Peyer's patch (tissue), 4 donors: ENCODE results near the gene ANO10. TPM values are rescaled to one million over a fixed set of nuclear protein-coding genes. Genes with fewer than 3 reads are reported as not detected.
A peak's percentile ranks its signal among the peaks of the same experiment; 100 is the strongest.
"Not testable (repeated sequence)": the region's sequence is repeated elsewhere in the genome, so short reads cannot be mapped to it uniquely, and the experiment has no call there.

Experiments used
- DNase-seq, 3 donors: peaks; one replicate each; pipeline ENCODE4 v3.0.0-alpha.2; 2017 to 2019
- H3K27ac ChIP-seq, 4 donors: fragments of 200-600 bp; sonication (generic); one replicate each; pipeline ENCODE4 v1.5.1; 2016 to 2019
- H3K27me3 ChIP-seq, 2 donors: fragments of 200-600 bp; sonication (generic); one replicate each; pipeline ENCODE4 v1.5.1; 2019
- H3K36me3 ChIP-seq, 3 donors: fragments of 200-600 bp; sonication (generic); one replicate each; pipeline ENCODE4 v1.5.1; 2016 to 2019
- H3K4me1 ChIP-seq, 4 donors: fragments of 200-600 bp; sonication (generic); one replicate each; pipeline ENCODE4 v1.5.1; 2016 to 2019
- H3K4me3 ChIP-seq, 4 donors: fragments of 200-600 bp; sonication (generic); 1 replicate in 3 of 4; 2 replicates in 1 of 4; pipeline ENCODE4 v1.5.1; 2016 to 2019; ENCODE audit warnings: mild to moderate bottlenecking in 1 of 4
- H3K9me3 ChIP-seq, 4 donors: fragments of 200-600 bp; sonication (generic); one replicate each; pipeline ENCODE4 v1.5.1; 2016 to 2019; ENCODE audit warnings: mild to moderate bottlenecking in 1 of 4
- POLR2A ChIP-seq, 2 donors: fragments of 450-650 bp; IDR thresholded peaks; one replicate each; pipeline ENCODE4 v1.5.1; 2017; ENCODE audit warnings: antibody characterized with exemption in 2 of 2, mild to moderate bottlenecking in 2 of 2, moderate library complexity in 2 of 2
- total RNA-seq, 4 donors: library from RNA; depleted of rRNA; stranded (reverse); fragments of >200 nt; gene quantifications; one replicate each; pipeline ENCODE4 v1.1.0, GENCODE V29; 2016
- TF ChIP-seq, protein P1 (sequence below), 6 experiments: fragments of 450-650 bp in 4 of 6; fragments of 200-600 bp in 2 of 6; sonication (generic) in 1 of 6; IDR thresholded peaks; one replicate each; pipeline ENCODE4 v1.5.1; 2017 to 2019; ENCODE audit warnings: antibody characterized with exemption in 6 of 6, mild to moderate bottlenecking in 3 of 6, moderate library complexity in 1 of 6

Gene ANO10
- total RNA-seq, 4 donors from 2014 or later: 33.8 to 110 (median 70.0) TPM

GRCh38 chr3:43558171-43558570 lies 63.6 kb downstream of the ANO10 start:
- TF ChIP-seq POLR2A (IDR thresholded peaks at IDR 0.05): no peak
- H3K9me3 ChIP-seq: no peaks in the 10 kb centered on the region
- no peak overlapping the region for H3K4me3 ChIP-seq
- H3K36me3 ChIP-seq: peaks cover 0 to 9% (median 0%) of the 10 kb centered on the region in 3 donors
- H3K27ac ChIP-seq: no peak overlapping the region
- no peaks in the 10 kb centered on the region for H3K4me1 ChIP-seq
- no peaks in the 10 kb centered on the region for H3K27me3 ChIP-seq
- no peak for DNase-seq

DNA sequence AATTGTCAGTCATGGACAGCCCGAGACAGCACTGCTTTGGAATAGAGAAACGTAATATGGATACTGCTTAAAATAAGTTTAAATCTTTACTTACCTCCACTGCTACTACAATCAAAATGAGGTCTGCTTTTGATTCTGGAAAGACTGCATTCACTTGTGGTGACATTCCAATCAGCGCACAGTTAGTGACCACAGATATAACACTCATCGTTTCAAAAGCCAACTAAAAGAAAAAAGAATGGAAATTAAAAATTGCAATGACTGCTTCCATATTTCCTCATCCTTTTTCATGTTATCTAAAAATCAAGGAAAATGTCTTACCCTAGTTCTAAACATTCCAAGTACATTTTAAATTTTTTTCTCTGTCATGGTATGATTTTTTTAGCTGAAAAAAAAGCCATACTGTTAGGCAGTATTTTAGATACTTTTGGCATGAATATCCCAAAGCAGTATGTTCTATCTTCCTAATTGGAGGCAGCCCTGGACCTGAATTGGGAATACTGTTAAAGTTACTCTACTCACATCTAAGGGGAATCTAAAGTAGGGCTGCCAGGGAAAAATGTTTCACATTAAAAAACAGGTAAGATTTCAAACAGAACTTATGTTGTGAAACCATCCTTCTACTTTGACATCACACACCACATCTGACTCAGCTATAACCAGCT lies 72.1 kb downstream of the ANO10 start:
- TF ChIP-seq, protein P1, sequence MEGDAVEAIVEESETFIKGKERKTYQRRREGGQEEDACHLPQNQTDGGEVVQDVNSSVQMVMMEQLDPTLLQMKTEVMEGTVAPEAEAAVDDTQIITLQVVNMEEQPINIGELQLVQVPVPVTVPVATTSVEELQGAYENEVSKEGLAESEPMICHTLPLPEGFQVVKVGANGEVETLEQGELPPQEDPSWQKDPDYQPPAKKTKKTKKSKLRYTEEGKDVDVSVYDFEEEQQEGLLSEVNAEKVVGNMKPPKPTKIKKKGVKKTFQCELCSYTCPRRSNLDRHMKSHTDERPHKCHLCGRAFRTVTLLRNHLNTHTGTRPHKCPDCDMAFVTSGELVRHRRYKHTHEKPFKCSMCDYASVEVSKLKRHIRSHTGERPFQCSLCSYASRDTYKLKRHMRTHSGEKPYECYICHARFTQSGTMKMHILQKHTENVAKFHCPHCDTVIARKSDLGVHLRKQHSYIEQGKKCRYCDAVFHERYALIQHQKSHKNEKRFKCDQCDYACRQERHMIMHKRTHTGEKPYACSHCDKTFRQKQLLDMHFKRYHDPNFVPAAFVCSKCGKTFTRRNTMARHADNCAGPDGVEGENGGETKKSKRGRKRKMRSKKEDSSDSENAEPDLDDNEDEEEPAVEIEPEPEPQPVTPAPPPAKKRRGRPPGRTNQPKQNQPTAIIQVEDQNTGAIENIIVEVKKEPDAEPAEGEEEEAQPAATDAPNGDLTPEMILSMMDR (IDR thresholded peaks at IDR 0.05): no peak
- no peak for TF ChIP-seq POLR2A (IDR thresholded peaks at IDR 0.05)
- Histone ChIP-seq H3K4me3 (no peak overlapping the region), H3K4me1 (no peaks in the 10 kb centered on the region), H3K27me3 (no peaks in the 10 kb centered on the region), H3K9me3 (no peaks in the 10 kb centered on the region), H3K27ac (no peak overlapping the region), H3K36me3 (peaks cover 0 to 29% (median 0%) of the 10 kb centered on the region in 3 donors)
- no peak for DNase-seq

GRCh38 chr3:43544277-43544676 lies 77.5 kb downstream of the ANO10 start:
- H3K4me3 ChIP-seq, DNase-seq, H3K27ac ChIP-seq, H3K4me1 ChIP-seq, H3K9me3 ChIP-seq, H3K27me3 ChIP-seq: not testable (repeated sequence)
- TF ChIP-seq, protein P1 (IDR thresholded peaks at IDR 0.05): peak in 5 of 6 experiments; percentile 61 to 84 (median 71)
- peaks cover 0 to 21% (median 0%) of the 10 kb centered on the region in 3 donors for H3K36me3 ChIP-seq

- Histone ChIP-seq H3K4me1 (no peaks in the 10 kb centered on the region), H3K27me3 (no peaks in the 10 kb centered on the region), H3K27ac (no peak overlapping the region), H3K36me3 (peaks cover 0 to 3% (median 0%) of the 10 kb centered on the region in 3 donors), H3K4me3 (no peak overlapping the region), H3K9me3 (no peaks in the 10 kb centered on the region)
- DNase-seq: no peak
- TF ChIP-seq, protein P1 (IDR thresholded peaks at IDR 0.05): no peak
- TF ChIP-seq POLR2A (IDR thresholded peaks at IDR 0.05): no peak
These were observed 79.3 kb downstream of the ANO10 start for GRCh38 chr3:43542328-43543043.

DNA sequence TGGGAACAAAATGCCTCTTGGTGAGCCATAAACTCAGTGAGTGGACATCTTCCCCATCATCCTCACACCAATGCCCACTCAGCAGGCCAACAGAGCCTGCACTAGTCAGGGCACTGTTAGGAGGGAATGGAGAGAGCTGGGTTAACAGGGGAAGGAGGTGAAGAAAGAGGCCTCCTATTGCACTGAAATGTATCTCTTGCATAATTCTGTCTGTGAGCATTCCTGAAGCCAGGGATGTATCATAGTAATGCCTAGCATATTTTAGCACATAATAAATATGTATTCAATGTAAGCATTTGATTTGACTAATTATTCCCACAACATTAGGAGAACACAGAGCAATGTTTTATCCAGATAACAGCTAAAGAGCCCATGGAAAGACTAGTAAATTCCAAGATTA lies 81.2 kb downstream of the ANO10 start:
- H3K27me3 ChIP-seq: no peaks in the 10 kb centered on the region
- no peak overlapping the region for H3K4me3 ChIP-seq
- H3K27ac ChIP-seq: no peak overlapping the region
- no peaks in the 10 kb centered on the region for H3K4me1 ChIP-seq
- no peak for DNase-seq
- H3K36me3 ChIP-seq: no peaks in the 10 kb centered on the region
- no peaks in the 10 kb centered on the region for H3K9me3 ChIP-seq
- TF ChIP-seq, protein P1 (IDR thresholded peaks at IDR 0.05): no peak
- no peak for TF ChIP-seq POLR2A (IDR thresholded peaks at IDR 0.05)

- no peaks in the 10 kb centered on the region for H3K36me3 ChIP-seq
- H3K27ac ChIP-seq: no peak overlapping the region
- no peak for DNase-seq
- no peaks in the 10 kb centered on the region for H3K27me3 ChIP-seq
- H3K4me3 ChIP-seq: no peak overlapping the region
- TF ChIP-seq, protein P1 (IDR thresholded peaks at IDR 0.05): no peak
- TF ChIP-seq POLR2A (IDR thresholded peaks at IDR 0.05): no peak
- H3K4me1 ChIP-seq: no peaks in the 10 kb centered on the region
- H3K9me3 ChIP-seq: no peaks in the 10 kb centered on the region
These were observed 82.5 kb downstream of the ANO10 start for GRCh38 chr3:43539321-43539720.
